NCI-H2196 (cell line): ENCODE results near the gene HSPA12A.
"Not testable (repeated sequence)": the region's sequence is repeated elsewhere in the genome, so short reads cannot be mapped to it uniquely, and the experiment has no call there.

Experiments used
- DNase-seq: peaks from one replicate; lab custom pipeline; 2025; ENCODE audit not compliant: unreplicated experiment; lab: John Stamatoyannopoulos, UW

The HSPA12A gene

GRCh38 chr10:116718058-116718457 lies 24.3 kb downstream of the HSPA12A start:
- no peak for DNase-seq

GRCh38 chr10:116716381-116716780 lies 26.0 kb downstream of the HSPA12A start:
- no peak for DNase-seq

- DNase-seq: no peak
Measured at GRCh38 chr10:116715839-116716377, 26.5 kb downstream of the HSPA12A start.

GRCh38 chr10:116715341-116715740 lies 27.0 kb downstream of the HSPA12A start:
- no peak for DNase-seq

GRCh38 chr10:116713846-116714245 lies 28.5 kb downstream of the HSPA12A start:
- no peak for DNase-seq

- DNase-seq: no peak
Measured at GRCh38 chr10:116712989-116713543, 29.3 kb downstream of the HSPA12A start.

GRCh38 chr10:116712519-116712918 lies 29.8 kb downstream of the HSPA12A start:
- DNase-seq: no peak

- not testable (repeated sequence) for DNase-seq
Measured at GRCh38 chr10:116711803-116712202, 30.6 kb downstream of the HSPA12A start.

GRCh38 chr10:116710076-116710475 lies 32.3 kb downstream of the HSPA12A start:
- no peak for DNase-seq

- no peak for DNase-seq
Measured at GRCh38 chr10:116708877-116709276, 33.5 kb downstream of the HSPA12A start.

GRCh38 chr10:116708391-116708821 lies 34.0 kb downstream of the HSPA12A start:
- DNase-seq: no peak

- DNase-seq: no peak
Measured at GRCh38 chr10:116707981-116708380, 34.4 kb downstream of the HSPA12A start.

- DNase-seq: no peak
Measured at GRCh38 chr10:116706281-116706680, 36.1 kb downstream of the HSPA12A start.

- no peak for DNase-seq
Measured at GRCh38 chr10:116705498-116705897, 36.9 kb downstream of the HSPA12A start.

GRCh38 chr10:116704926-116705325 lies 37.4 kb downstream of the HSPA12A start:
- peak; percentile 53 for DNase-seq

- no peak for DNase-seq
Measured at GRCh38 chr10:116702165-116702564, 40.2 kb downstream of the HSPA12A start.

GRCh38 chr10:116699471-116700150 lies 42.8 kb downstream of the HSPA12A start:
- no peak for DNase-seq

- no peak for DNase-seq
Measured at GRCh38 chr10:116699049-116699448, 43.3 kb downstream of the HSPA12A start.

GRCh38 chr10:116698364-116698763 lies 44.0 kb downstream of the HSPA12A start:
- no peak for DNase-seq

GRCh38 chr10:116697816-116698215 lies 44.5 kb downstream of the HSPA12A start:
- DNase-seq: no peak

- DNase-seq: no peak
Measured at GRCh38 chr10:116696919-116697318, 45.4 kb downstream of the HSPA12A start.

GRCh38 chr10:116694927-116695268 lies 47.5 kb downstream of the HSPA12A start:
- no peak for DNase-seq
